HCT116 (cell line): ENCODE results near the gene NCSTN. TPM values are rescaled to one million over a fixed set of nuclear protein-coding genes. Genes with fewer than 3 reads are reported as not detected.

Experiments used
- ATAC-seq: fragments of 200-7000 bp; cut with Tn5 transposase; 2 replicates; pipeline ENCODE4 v1.9.1; 2020; ENCODE audit warnings: mild to moderate bottlenecking, moderate library complexity
- BruUV-seq: library from RNA; stranded (reverse); fragments of 400-500 nt; replicated peaks from 2 replicates; lab custom pipeline; 2021; lab: Mats Ljungman, UMichigan
- CTCF ChIA-PET: fragments of 300-600 bp; sonication (Branson Sonifier 250); formaldehyde crosslinking; loops from one replicate; lab custom pipeline; 2021; ENCODE audit warnings: antibody characterized with exemption; lab: Charles Lee
- POLR2A ChIA-PET: fragments of 300-600, 350-600 bp; sonication (Branson Sonifier 250); formaldehyde crosslinking; loops from one replicate; lab custom pipeline; 2021; ENCODE audit warnings: antibody characterized with exemption; lab: Charles Lee
- RAD21 ChIA-PET, 2 experiments: fragments of 300-600 bp; sonication (Branson Sonifier 250); formaldehyde crosslinking; loops; one replicate each; lab custom pipeline; 2023; ENCODE audit warnings: low total read pairs in 2 of 2; ENCODE audit not compliant: uncharacterized antibody in 2 of 2, unreplicated experiment in 2 of 2, low non-redundant PET in 1 of 2; lab: Charles Lee
- DNase-seq: peaks from one replicate; pipeline ENCODE4 v3.0.0-alpha.2; 2010; ENCODE audit warnings: low read depth, low spot score
- H2AFZ ChIP-seq: fragments of 200-600 bp; shearing (Covaris generic), sonication (generic); 2 replicates; pipeline ENCODE4 v1.6.1; 2017; ENCODE audit warnings: low read depth, mixed run types, mixed read lengths, antibody characterized with exemption, low read length; ENCODE audit not compliant: poor library complexity, severe bottlenecking
- H3K27ac ChIP-seq: 2 replicates; pipeline ENCODE4 v1.5.1; 2012; ENCODE audit warnings: low read depth, low read length
- H3K27me3 ChIP-seq: fragments of 200-600 bp; sonication (generic); 2 replicates; pipeline ENCODE4 v1.6.1; 2016; ENCODE audit warnings: mixed run types, low read length, mixed read lengths; ENCODE audit not compliant: insufficient read depth
- H3K36me3 ChIP-seq, 2 experiments: fragments of 200-500 bp in 1 of 2; fragments of 200-600 bp in 1 of 2; sonication (Bioruptor generic) in 1 of 2; sonication (generic) in 1 of 2; 2 replicates each; pipeline versions ENCODE4 v1.5.1 to v1.6.1; 2014 to 2016; ENCODE audit warnings: low read length in 2 of 2, inconsistent platforms in 1 of 2, mixed read lengths in 1 of 2, mixed run types in 1 of 2; ENCODE audit not compliant: insufficient read depth in 2 of 2, control insufficient read depth in 1 of 2
- H3K4me1 ChIP-seq, 2 experiments: fragments of 200-600 bp in 1 of 2; sonication (generic) in 1 of 2; 2 replicates each; pipeline versions ENCODE4 v1.5.1 to v1.6.1; 2012 to 2017; ENCODE audit warnings: low read length in 2 of 2, inconsistent platforms in 1 of 2, mild to moderate bottlenecking in 1 of 2, mixed read lengths in 1 of 2, mixed run types in 1 of 2, moderate library complexity in 1 of 2; ENCODE audit not compliant: insufficient read depth in 2 of 2, control insufficient read depth in 1 of 2
- H3K4me2 ChIP-seq: fragments of 200-600 bp; sonication (generic); 2 replicates; pipeline ENCODE4 v1.6.1; 2017; ENCODE audit warnings: mixed run types, low read length, mixed read lengths
- H3K4me3 ChIP-seq, 2 experiments: fragments of 200-600 bp in 1 of 2; sonication (generic) in 1 of 2; replicated peaks in 1 of 2; 2 replicates each; pipeline ENCODE4 v1.5.1; 2011 to 2016; ENCODE audit warnings: low read length in 2 of 2, control low read depth in 1 of 2, low read depth in 1 of 2, mild to moderate bottlenecking in 1 of 2, mixed read lengths in 1 of 2, mixed run types in 1 of 2
- H3K79me2 ChIP-seq: fragments of 200-600 bp; sonication (generic); 2 replicates; pipeline ENCODE4 v1.6.1; 2017; ENCODE audit warnings: mild to moderate bottlenecking, mixed run types, low read length, moderate library complexity, mixed read lengths; ENCODE audit not compliant: insufficient read depth
- H3K9ac ChIP-seq: fragments of 200-600 bp; sonication (generic); 2 replicates; pipeline ENCODE4 v1.6.1; 2016; ENCODE audit warnings: low read length, mixed read lengths
- H3K9me2 ChIP-seq: fragments of 200-600 bp; sonication (generic), shearing (Covaris generic); 2 replicates; pipeline ENCODE4 v1.6.1; 2017; ENCODE audit warnings: mixed run types, mild to moderate bottlenecking, moderate library complexity; ENCODE audit not compliant: insufficient read depth
- H3K9me3 ChIP-seq, 2 experiments: fragments of 200-500 bp in 1 of 2; fragments of 200-600 bp in 1 of 2; sonication (Bioruptor generic) in 1 of 2; sonication (generic) in 1 of 2; 2 replicates each; pipeline ENCODE4 v1.6.1; 2014 to 2017; ENCODE audit warnings: low read length in 2 of 2, mixed read lengths in 2 of 2, inconsistent platforms in 1 of 2, low read depth in 1 of 2, mild to moderate bottlenecking in 1 of 2, mixed run types in 1 of 2, moderate library complexity in 1 of 2; ENCODE audit not compliant: control insufficient read depth in 1 of 2, insufficient read depth in 1 of 2
- H4K20me1 ChIP-seq: fragments of 200-600 bp; sonication (generic), shearing (Covaris generic); 2 replicates; pipeline ENCODE4 v1.6.1; 2017; ENCODE audit warnings: mixed run types, mild to moderate bottlenecking, moderate library complexity; ENCODE audit not compliant: insufficient read depth
- CBX3 ChIP-seq: IDR thresholded peaks from 2 replicates; pipeline ENCODE4 v1.6.1; 2012; ENCODE audit warnings: low read depth
- ELF1 ChIP-seq: IDR thresholded peaks from 2 replicates; pipeline ENCODE4 v1.6.1; 2012; ENCODE audit warnings: low read depth, borderline replicate concordance
- FOSL1 ChIP-seq: IDR thresholded peaks from 2 replicates; pipeline ENCODE4 v1.6.1; 2012; ENCODE audit warnings: low read depth
- JUND ChIP-seq: IDR thresholded peaks from 2 replicates; pipeline ENCODE4 v1.6.1; 2012
- POLR2AphosphoS5 ChIP-seq: IDR thresholded peaks from 2 replicates; pipeline ENCODE4 v1.6.1; 2011; ENCODE audit warnings: mild to moderate bottlenecking, low read depth, low read length, moderate library complexity
- SP1 ChIP-seq: IDR thresholded peaks from 2 replicates; pipeline ENCODE4 v1.6.1; 2012; ENCODE audit warnings: low read depth
- SRF ChIP-seq: IDR thresholded peaks from 2 replicates; pipeline ENCODE4 v1.6.1; 2012; ENCODE audit warnings: low read depth
- TCF7L2 ChIP-seq: IDR thresholded peaks from 2 replicates; pipeline ENCODE4 v1.7.0; 2011; ENCODE audit warnings: borderline replicate concordance, inconsistent platforms; ENCODE audit not compliant: insufficient read depth, insufficient read length; ENCODE audit errors: extremely low read depth
- ZFX ChIP-seq: fragments of 450-650 bp; IDR thresholded peaks from 2 replicates; pipeline ENCODE4 v1.6.1; 2017
- intact Hi-C: fragments of 100-400 bp; cut with micrococcal nuclease; formaldehyde crosslinking; loops from 2 replicates; pipeline ENCODE4 v1.10.0; 2022
- total RNA-seq: library from RNA; stranded (reverse); gene quantifications from one replicate; pipeline ENCODE4 v1.2.1, GENCODE V29; 2021; ENCODE audit not compliant: unreplicated experiment
- TF ChIP-seq, protein P1 (sequence below), 3 experiments: fragments of 200-600 bp in 1 of 3; sonication (generic) in 1 of 3; IDR thresholded peaks in 2 of 3; conservative IDR thresholded peaks in 1 of 3; 2 replicates each; pipeline ENCODE4 v1.5.1; 2012 to 2017; ENCODE audit warnings: low read depth in 2 of 3, low read length in 2 of 3, antibody characterized with exemption in 1 of 3, borderline replicate concordance in 1 of 3, control low read depth in 1 of 3, mild to moderate bottlenecking in 1 of 3, mixed read lengths in 1 of 3, mixed run types in 1 of 3, moderate library complexity in 1 of 3; ENCODE audit not compliant: insufficient read depth in 1 of 3
- TF ChIP-seq, protein P2 (sequence below): IDR thresholded peaks from 2 replicates; pipeline ENCODE4 v1.6.1; 2012

NCSTN gene
- total RNA-seq, 1 experiment from 2014 or later: 68.4 TPM

DNA sequence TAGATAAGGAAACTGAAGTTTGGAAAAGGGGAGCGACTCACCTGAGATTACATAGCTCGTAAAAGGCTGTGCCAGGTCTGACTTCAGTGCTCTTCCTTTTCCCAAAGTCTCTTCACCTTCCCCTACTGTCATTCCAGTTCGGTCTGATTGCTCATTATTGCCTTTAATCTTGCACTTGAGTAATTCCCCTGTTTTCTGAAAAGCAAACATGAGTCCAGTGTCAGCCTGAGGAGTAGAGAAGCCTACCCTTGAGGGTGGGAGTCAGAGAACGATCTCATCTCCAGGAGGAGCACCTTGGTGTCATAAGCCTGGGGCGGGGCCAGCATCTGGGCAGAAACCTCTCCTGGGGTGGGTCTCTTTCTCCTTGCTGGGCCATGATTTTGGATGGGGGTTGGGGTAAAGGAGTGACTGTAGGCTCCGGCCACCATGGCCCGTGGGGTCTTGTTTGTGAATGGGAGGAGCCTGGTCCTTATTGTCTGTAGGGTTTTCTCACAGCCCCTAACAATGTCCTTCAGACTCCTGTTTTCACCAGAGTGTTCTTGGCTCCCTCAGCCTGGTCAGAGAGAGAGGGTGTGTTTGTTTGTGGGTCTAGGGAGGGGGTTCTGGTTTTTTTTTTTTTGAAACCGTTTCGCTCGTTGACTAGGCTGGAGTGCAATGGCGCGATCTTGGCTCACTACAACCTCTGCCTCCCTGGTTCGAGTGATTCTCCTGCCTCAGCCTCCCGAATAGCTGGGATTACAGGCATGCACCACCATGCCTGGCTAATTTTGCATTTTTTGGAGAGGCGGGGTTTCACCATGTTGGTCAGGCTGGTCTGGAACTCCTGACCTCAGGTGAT, 63.2 kb downstream of the NCSTN start:
- Histone ChIP-seq H3K27ac (no peak overlapping the region), H3K4me3 (no peak overlapping the region), H3K4me1 (peaks cover 23 to 39% of the 10 kb centered on the region in 2 experiments), H3K9me2 (no peaks in the 10 kb centered on the region), H2AFZ (no peak overlapping the region), H4K20me1 (no peaks in the 10 kb centered on the region), H3K4me2 (peak overlapping the region; percentile 31), H3K27me3 (no peaks in the 10 kb centered on the region), H3K9ac (no peak overlapping the region), H3K9me3 (no peaks in the 10 kb centered on the region), H3K36me3 (no peaks in the 10 kb centered on the region), H3K79me2 (no peaks in the 10 kb centered on the region)
- BruUV-seq: no TSS peak
- DNase-seq: no peak
- no peak for ATAC-seq
- ChIA-PET POLR2A (no interaction called here), RAD21 (no interaction called here), CTCF (interaction anchor here (0.9 kb wide), 1 partner anchor 30 kb away, joined by 3 read pairs; no protein-coding TSS in a partner anchor)
- intact Hi-C loops: no loop called here
- no peak for TF ChIP-seq CBX3
- TF ChIP-seq FOSL1: 0 out of 2 replicates have a peak, but pooled peaks have one; percentile 33
- no peak for TF ChIP-seq ZFX
- no peak for TF ChIP-seq SRF
- 0 out of 2 replicates have a peak, but pooled peaks have one; percentile 19 for TF ChIP-seq SP1
- TF ChIP-seq, protein P1, sequence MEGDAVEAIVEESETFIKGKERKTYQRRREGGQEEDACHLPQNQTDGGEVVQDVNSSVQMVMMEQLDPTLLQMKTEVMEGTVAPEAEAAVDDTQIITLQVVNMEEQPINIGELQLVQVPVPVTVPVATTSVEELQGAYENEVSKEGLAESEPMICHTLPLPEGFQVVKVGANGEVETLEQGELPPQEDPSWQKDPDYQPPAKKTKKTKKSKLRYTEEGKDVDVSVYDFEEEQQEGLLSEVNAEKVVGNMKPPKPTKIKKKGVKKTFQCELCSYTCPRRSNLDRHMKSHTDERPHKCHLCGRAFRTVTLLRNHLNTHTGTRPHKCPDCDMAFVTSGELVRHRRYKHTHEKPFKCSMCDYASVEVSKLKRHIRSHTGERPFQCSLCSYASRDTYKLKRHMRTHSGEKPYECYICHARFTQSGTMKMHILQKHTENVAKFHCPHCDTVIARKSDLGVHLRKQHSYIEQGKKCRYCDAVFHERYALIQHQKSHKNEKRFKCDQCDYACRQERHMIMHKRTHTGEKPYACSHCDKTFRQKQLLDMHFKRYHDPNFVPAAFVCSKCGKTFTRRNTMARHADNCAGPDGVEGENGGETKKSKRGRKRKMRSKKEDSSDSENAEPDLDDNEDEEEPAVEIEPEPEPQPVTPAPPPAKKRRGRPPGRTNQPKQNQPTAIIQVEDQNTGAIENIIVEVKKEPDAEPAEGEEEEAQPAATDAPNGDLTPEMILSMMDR (IDR thresholded peaks at IDR 0.05 in 2 of 3, conservative IDR thresholded peaks at IDR 0.05 in 1 of 3; ENCODE audit: borderline replicate concordance in 1 of 3, insufficient read depth in 1 of 3, low read depth in 2 of 3, low read length in 2 of 3): no peak
- TF ChIP-seq JUND: no peak
- TF ChIP-seq TCF7L2: no peak
- TF ChIP-seq, protein P2, sequence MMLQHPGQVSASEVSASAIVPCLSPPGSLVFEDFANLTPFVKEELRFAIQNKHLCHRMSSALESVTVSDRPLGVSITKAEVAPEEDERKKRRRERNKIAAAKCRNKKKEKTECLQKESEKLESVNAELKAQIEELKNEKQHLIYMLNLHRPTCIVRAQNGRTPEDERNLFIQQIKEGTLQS: no peak
- no peak for TF ChIP-seq POLR2AphosphoS5
- no peak for TF ChIP-seq ELF1
